GM21447 (cell line): Measurements from ENCODE around the gene CHI3L1.

ENCODE experiments used
- ATAC-seq: cut with Tn5 transposase; IDR thresholded peaks from one replicate; pipeline ENCODE4 v1.9.1; 2021; ENCODE audit not compliant: unreplicated experiment

The CHI3L1 gene

GRCh38 chr1:203169770-203170520 is 16.6 kb downstream of the CHI3L1 start:
- ATAC-seq = no peak

DNA sequence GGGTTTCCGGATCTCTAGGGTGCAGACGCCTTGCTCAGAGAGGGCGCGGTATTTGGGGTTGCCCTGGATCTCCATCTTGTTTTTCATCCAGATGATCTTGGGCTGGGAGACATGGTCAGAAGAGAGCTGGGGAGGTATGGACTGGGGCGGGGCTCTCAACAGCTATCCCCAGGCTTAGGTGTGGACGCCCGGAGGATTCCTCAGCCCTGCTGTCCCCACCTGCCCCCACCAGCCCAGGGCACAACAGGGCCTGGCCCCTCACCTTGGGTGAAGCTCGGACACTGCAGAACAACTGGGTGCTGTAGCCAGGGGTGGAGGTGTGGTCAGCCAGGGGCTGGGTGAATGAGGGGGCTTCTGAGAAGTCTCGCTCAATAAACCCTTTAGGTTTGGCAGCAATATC is 17.5 kb downstream of the CHI3L1 start:
- ATAC-seq = no peak

GRCh38 chr1:203168256-203168786 is 18.2 kb downstream of the CHI3L1 start:
- no peak for ATAC-seq

DNA sequence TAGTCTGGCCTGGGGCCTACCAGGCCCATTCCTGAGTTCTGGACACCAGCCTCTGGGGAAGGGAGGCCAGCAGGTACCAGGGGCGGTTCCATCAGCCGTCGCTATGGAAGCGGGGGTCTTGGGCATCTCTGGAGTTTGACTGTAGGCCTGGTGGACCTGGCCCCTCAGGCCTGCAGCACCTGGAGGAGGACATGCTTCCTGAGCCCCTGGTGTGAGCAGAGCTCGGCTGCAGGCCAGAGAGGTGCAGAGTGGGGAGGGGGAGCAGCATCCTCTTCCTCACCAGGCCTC is 18.6 kb downstream of the CHI3L1 start:
- ATAC-seq = no peak

GRCh38 chr1:203167026-203167912 is 19.2 kb downstream of the CHI3L1 start:
- no peak for ATAC-seq

GRCh38 chr1:203166192-203166940 is 20.1 kb downstream of the CHI3L1 start:
- ATAC-seq = no peak

- ATAC-seq = no peak
These were observed 20.7 kb downstream of the CHI3L1 start for GRCh38 chr1:203165800-203166161.

- no peak for ATAC-seq
These were observed 21.3 kb downstream of the CHI3L1 start for GRCh38 chr1:203165101-203165799.

- no peak for ATAC-seq
These were observed 22.4 kb downstream of the CHI3L1 start for GRCh38 chr1:203163891-203164635.

GRCh38 chr1:203162403-203162802 is 24.1 kb downstream of the CHI3L1 start:
- no peak for ATAC-seq

DNA sequence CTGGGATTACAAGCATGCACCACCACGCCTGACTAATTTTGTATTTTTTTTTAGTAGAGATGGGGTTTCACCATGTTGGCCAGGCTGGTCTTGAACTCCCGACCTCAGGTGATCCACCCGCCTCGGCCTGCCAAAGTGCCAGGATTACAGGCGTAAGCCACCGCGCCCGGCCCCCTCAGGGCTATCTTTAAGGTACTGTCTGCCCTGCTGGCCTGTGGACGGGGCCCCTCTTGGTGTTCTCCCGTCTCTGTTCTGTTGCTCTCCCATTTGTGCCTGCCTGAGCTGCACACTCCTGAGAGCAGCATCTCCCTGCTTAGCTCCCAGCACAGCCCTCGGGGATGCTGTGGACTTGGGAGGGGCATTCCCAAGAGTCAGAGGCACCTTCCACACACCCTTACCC is 24.8 kb downstream of the CHI3L1 start:
- no peak for ATAC-seq

- no peak for ATAC-seq
These were observed 25.3 kb downstream of the CHI3L1 start for GRCh38 chr1:203161175-203161574.

- ATAC-seq = no peak
These were observed 26.7 kb downstream of the CHI3L1 start for GRCh38 chr1:203159844-203160243.

- ATAC-seq = no peak
These were observed 27.4 kb downstream of the CHI3L1 start for GRCh38 chr1:203158960-203159665.

DNA sequence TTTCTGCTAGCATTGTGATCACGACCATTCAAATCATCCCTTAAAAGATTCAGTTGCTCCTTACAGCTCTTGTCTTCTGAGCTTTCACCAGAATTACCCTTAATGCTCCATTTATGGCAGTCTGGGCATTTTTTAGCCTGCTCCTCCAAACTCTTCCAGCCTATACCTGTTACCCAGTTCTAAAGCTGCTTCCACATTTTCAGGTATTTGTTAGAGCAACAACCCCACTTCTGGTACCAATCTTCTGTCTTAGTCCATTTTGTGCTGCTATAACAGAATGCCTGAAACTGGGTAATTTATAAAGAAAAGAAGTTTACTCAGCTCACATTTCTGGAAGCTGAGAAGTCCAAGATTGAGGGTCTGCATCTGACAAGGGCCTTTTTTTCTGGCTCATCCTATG is 28.1 kb downstream of the CHI3L1 start:
- ATAC-seq = no peak

- no peak for ATAC-seq
These were observed 30.2 kb downstream of the CHI3L1 start for GRCh38 chr1:203156280-203156679.

DNA sequence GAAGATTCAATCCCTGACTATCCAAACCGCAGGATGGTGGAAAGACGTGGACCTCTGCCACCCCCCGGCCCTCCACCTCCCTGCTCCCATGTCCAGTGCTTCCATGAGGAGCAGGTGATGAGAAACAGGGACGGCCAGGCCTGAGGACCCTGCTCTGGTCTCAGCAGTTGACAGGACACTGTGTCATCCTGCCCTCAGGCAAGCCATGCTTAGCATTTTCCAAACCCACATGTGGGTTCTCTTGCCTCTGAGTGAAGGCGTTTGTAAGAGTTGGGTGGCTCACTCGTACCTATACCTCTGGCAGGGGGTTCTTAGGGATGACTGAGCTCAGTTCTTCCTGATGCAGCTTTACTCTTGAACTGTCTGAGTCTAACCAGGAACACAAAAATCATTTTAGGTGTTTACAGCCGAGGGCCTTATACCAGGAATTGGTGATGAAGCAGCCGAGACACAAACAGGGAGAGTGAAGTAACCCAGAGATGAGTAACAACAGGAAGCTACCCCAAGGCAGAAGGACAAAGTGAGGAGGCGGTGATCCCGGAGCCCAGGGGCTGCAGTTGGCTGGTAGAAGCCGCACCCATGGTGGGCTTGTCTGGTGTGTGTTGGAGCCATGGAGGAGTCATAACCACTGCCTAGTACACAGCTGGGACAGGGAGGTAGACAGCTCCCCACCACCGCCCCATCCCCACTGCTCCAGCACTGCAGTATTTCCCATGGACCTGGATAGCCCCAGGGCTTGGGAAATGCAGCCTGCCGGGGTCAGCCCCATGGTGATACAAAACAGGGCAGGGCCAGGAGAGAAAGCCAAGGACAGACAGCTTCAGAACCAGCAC is 32.3 kb downstream of the CHI3L1 start:
- no peak for ATAC-seq

DNA sequence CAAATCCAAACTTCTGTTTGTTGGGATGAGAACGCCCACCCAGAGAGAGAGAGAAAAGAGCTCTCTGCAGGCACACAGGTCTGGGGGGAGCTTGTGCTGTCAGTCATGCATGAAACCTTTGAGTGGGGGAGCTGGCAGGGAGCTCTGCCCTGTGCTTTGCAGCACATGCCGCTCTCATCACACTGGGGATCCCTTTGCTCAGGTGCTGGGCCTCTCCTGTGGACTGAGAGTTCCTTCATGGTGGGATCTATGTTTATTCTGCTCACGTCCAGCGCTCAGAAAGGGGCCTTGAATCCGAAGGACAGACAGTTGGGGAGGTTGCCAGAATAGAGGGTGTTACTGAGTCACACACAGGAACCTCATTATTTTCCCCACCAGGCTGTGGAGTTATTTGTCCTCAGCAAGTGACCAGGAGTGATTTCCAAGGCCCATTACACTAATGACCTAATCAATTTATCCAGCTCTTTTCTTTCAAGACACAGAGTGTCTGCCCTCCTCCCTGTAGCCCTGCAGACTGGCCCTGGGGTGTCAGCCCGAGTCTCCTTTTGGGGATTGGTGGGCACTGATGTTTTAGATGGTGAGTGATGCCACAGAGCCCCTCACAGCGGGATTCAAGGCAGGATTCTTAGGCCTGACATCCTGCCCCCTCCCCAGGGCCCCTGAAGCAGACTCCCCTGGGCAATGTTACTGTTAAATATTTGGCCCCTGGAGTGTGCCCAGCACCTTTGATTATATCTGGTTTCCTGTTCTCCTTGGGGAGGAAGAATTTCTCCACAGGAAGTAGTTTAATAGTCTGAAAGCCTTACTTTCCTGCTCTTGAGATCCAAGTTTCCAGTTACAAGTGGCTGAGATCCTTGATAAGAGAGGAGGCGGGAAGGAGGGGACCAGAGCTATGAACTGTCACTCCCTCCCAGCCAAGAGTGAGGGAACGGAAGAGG is 33.2 kb downstream of the CHI3L1 start:
- no peak for ATAC-seq
